Measurements from ENCODE around the gene EFS. TPM values are rescaled to one million over a fixed set of nuclear protein-coding genes. Genes with fewer than 3 reads are reported as not detected.

The EFS gene
- total and polyA plus RNA-seq, 2 of the 8 experiments (the other 6 are each of a cell fraction or from before 2014, with no cell fraction given), result 27.8 to 28.6 TPM

DNA sequence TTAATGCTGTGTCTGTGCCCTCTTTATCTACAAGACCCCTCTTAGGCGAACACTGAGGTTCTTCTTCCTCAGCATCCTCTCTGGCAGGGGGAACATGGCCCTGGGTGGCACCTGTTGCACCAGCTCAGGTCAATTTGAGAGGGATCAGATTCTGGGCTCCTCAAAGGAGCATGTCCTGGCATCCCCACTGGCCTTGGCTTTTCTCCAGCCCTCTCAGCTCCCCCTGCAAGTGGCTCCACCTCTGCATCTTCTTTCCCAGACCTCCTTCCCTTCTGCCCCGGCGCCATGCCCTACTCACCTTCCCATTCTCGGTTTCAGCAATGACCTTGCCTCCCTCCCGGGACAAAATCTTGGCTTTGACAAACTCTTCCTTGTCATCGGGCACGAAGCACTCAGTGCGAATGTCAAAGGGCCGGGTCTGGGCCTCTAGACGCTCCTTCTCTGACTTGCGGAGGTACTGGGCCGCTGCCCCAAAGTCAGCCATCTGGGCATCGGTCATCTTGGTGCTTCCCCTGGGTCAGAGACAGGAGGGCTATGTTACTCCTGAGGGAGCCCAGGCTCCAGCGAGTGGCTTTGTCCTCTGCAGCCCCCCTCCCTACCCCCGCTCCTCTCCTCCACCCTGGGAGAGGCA is 41.9 kb upstream of the EFS start:
- no peak for TF ChIP-seq BRCA1 (IDR thresholded peaks at IDR 0.05; ENCODE audit: low read depth, low read length)
- TF ChIP-seq ZNF274 (IDR thresholded peaks at IDR 0.05; ENCODE audit: borderline replicate concordance, extremely low read depth, low read length), result no peak
- TF ChIP-seq ATF3 (IDR thresholded peaks at IDR 0.05; ENCODE audit: insufficient read depth, low read depth, low read length), result no peak
- no peak for TF ChIP-seq NRF1 (IDR thresholded peaks at IDR 0.05; ENCODE audit: low read depth, low read length)
- TF ChIP-seq SIX5 (IDR thresholded peaks at IDR 0.05; ENCODE audit: low read depth, low read length), result no peak
- no peak for TF ChIP-seq CTBP2 (IDR thresholded peaks at IDR 0.05; ENCODE audit: borderline replicate concordance, insufficient read depth, insufficient read length, low read length)
- DNase-seq (ENCODE audit: low read depth in 1 of 2, low spot score in 2 of 2) (no peak), FAIRE-seq (no peak)
- no peaks in the 10 kb centered on the region; a peak in 1 of 7 replicates for H3K4me1 ChIP-seq (replicated peaks in 1 of 4; ENCODE audit: control insufficient read depth in 3 of 4, insufficient read depth in 4 of 4, low read length in 3 of 4)
- no peak overlapping the region for H2AFZ ChIP-seq (ENCODE audit: low read length)
- H3K23me2 ChIP-seq (ENCODE audit: low read depth, low read length), result no peaks in the 10 kb centered on the region
- H3K27me3 ChIP-seq (replicated peaks in 1 of 4; ENCODE audit: control insufficient read depth in 3 of 4, extremely low read depth in 1 of 4, insufficient read depth in 3 of 4, low read length in 3 of 4), result no peaks in the 10 kb centered on the region; a peak in 3 of 7 replicates
- no peak overlapping the region; the same call in 1 of the 2 replicates for H4K8ac ChIP-seq (ENCODE audit: extremely low read depth, insufficient read depth, low read length)
- H2BK12ac ChIP-seq (ENCODE audit: low read depth, low read length), result no peak overlapping the region
- no peaks in the 10 kb centered on the region for H3K79me1 ChIP-seq (ENCODE audit: low read depth, low read length)
- H3K27ac ChIP-seq (ENCODE audit: low read depth, low read length), result no peak overlapping the region
- no peak overlapping the region for H2AK5ac ChIP-seq (ENCODE audit: low read depth, low read length)
- POLR2A ChIA-PET (ENCODE audit: partially characterized antibody), result interaction anchor here (0.9 kb wide), 1 partner anchor 29 kb away, joined by 3 read pairs; no protein-coding TSS in a partner anchor
- H3K36me3 ChIP-seq (ENCODE audit: control insufficient read depth in 2 of 4, insufficient read depth in 4 of 4, low read length in 3 of 4), result no peaks in the 10 kb centered on the region
- H3K4me2 ChIP-seq (ENCODE audit: insufficient read depth in 1 of 2, low read depth in 2 of 2, low read length in 2 of 2), result no peak overlapping the region
- no peak overlapping the region for H2BK5ac ChIP-seq (ENCODE audit: low read depth, low read length)
- no peak overlapping the region for H4K5ac ChIP-seq (ENCODE audit: insufficient read length, low read depth, low read length)
- no peak overlapping the region for H3K4ac ChIP-seq (replicated peaks; ENCODE audit: insufficient read length, low read depth, low read length)
- H2BK120ac ChIP-seq (replicated peaks; ENCODE audit: low read depth, low read length), result no peak overlapping the region
- H3K9ac ChIP-seq (replicated peaks in 1 of 4; ENCODE audit: extremely low read depth in 1 of 4, low read depth in 3 of 4, low read length in 3 of 4), result no peak overlapping the region
- H3K18ac ChIP-seq (ENCODE audit: extremely low read depth, low read length), result no peak overlapping the region
- H3K79me2 ChIP-seq (ENCODE audit: control insufficient read depth in 1 of 2, insufficient read depth in 2 of 2, low read length in 2 of 2), result no peaks in the 10 kb centered on the region
- CTCF ChIA-PET (ENCODE audit: partially characterized antibody), result interaction anchor here (1.0 to 2.2 kb wide), 2 partner anchors 27 to 33 kb away, joined by 3 to 5 read pairs; no protein-coding TSS in a partner anchor
- 93% methylated on average over 13 of the region's 15 CpGs; no CpG with 5 or more reads in 1 of the 2 experiments for WGBS, 2 experiments (ENCODE audit: extremely low coverage in 1 of 2, insufficient coverage in 1 of 2, insufficient read length in 1 of 2, insufficient replicate concordance in 2 of 2, low coverage in 1 of 2, low lambda C conversion rate in 2 of 2, missing lambda C conversion rate in 1 of 2)
- H4K91ac ChIP-seq (replicated peaks; ENCODE audit: insufficient read length, low read length), result no peak overlapping the region
- no peak overlapping the region for H3K56ac ChIP-seq (replicated peaks; ENCODE audit: insufficient read length, low read depth, low read length)
- no peak overlapping the region for H2BK15ac ChIP-seq (ENCODE audit: low read length)
- H3K9me3 ChIP-seq (ENCODE audit: insufficient read depth in 2 of 2, low read depth in 1 of 2, low read length in 1 of 2), result no peaks in the 10 kb centered on the region
- no peaks in the 10 kb centered on the region for H4K20me1 ChIP-seq (replicated peaks in 1 of 2; ENCODE audit: control insufficient read depth in 1 of 2, insufficient read depth in 2 of 2, low read length in 2 of 2)
- H3K14ac ChIP-seq (ENCODE audit: insufficient read length), result no peak overlapping the region
- H3K4me3 ChIP-seq (ENCODE audit: extremely low read depth in 1 of 4, insufficient read depth in 2 of 4, low read depth in 3 of 4, low read length in 4 of 4), result no peak overlapping the region
- H2BK20ac ChIP-seq (ENCODE audit: low read length), result no peak overlapping the region
- H3K23ac ChIP-seq (ENCODE audit: insufficient read length), result no peak overlapping the region
